GM19372 (cell line): Measurements from ENCODE around the gene WDR19.
"Not testable (repeated sequence)": the region's sequence is repeated elsewhere in the genome, so short reads cannot be mapped to it uniquely, and the experiment has no call there.

Experiments
- ATAC-seq: cut with Tn5 transposase; IDR thresholded peaks from one replicate; pipeline ENCODE4 v1.9.1; 2021; ENCODE audit warnings: mild to moderate bottlenecking, low read depth, moderate library complexity; ENCODE audit not compliant: unreplicated experiment

WDR19 gene

DNA sequence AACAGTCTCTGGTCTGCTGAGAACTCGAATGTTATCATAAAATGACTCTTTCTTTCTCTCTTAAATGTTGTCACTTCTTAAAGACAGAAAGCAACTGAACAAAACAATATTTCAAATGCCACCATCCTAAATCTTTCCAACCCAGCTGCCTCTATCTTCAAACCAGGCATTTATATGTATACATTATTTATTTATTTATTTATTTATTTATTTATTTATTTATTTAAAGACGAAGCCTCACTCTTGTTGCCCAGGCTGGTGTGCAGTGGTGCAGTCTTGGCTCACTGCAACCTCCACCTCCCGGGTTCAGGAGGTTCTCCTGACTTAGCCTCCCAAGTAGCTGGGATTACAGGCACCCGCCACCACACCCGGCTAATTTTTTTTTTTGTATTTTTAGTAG lies 110.1 kb downstream of the WDR19 start:
- not testable (repeated sequence) for ATAC-seq

- ATAC-seq: no peak
Observed at GRCh38 chr4:39295784-39296183, 113.5 kb downstream of the WDR19 start.

DNA sequence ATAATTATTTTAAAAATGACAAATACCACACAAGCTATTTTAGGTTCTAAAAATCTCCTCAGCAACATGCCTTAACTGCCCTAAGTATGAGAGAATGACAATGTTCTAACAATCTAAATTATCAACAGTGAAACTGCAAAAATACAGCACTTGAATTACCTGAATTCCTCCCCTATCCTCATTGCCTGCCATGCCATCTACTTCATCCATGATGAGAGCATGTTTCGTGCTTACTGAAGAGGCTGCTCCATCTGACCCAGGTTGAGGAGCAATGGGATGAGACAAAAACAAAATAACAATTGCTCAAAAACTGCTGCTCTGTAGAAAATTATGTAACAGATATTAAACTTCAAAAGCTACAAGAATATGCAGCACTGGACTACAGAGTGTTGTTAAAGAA lies 120.6 kb downstream of the WDR19 start:
- no peak for ATAC-seq

DNA sequence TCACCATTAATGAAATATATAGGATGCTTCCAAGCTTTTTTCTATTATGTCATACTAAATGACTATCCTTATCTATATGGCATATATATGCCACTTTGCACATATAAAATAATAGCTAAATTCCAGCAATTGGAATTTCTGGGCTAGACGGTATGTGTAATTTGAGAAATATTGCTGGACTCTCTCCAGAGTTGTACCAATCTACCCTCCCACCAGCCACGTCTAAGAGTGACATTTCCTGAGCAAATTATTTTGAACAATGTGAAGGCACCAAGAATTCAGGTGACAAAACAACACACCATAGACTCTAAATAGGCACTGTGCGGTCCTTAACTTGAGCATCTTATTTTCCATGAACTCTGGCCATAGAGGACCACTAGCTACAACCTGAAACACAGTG lies 121.5 kb downstream of the WDR19 start:
- no peak for ATAC-seq

DNA sequence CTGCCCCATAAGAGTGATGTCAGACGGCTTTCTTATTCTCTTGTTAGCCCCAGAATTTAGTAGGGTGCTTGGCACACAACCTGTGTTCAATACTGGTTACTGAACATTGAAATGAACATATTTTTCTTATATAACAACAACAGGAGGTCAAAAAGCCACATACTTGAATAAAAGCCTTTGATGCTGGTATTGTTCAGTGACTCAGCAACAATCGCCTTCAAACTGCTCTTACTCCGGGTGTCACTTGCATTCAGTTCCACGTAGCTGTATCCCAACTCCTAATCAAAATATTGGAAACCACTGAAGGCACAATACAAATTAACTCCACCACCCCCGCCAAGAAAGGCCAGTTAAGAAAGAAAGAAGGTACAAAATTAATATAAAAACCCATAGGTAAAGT lies 122.3 kb downstream of the WDR19 start:
- ATAC-seq: no peak

DNA sequence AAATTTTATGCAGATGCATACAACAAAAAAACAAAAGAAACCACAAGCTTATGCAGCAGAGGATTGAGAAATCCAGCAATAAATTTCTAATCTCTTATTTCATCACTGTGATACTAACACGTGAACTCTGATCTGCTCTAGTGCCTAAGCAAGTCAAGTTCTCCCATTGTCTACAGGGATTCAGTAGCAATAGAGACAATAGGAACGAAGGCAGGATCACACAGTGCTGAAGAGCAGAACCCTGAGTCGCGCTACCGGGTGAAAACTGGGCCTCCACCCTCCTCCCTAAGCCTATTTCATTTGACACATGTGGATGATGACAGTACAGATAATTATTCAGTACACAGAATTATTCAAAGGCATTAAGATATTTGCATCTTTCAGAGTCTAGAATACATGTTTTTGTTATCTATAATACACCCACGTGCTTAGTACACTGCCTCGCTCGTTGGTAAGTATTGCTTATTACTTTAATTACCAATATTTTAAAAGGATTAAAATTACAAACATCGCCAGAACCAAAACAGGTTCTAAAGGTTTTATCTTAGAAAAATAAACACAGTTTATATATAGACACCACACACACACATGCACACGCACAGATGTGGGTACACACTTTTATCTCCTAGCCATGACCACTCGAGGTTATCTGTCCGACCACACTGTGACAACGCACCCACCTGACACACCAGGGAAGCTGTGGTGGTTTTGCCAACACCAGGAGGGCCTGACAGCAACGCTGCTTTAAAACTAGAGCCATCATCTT lies 123.8 kb downstream of the WDR19 start:
- no peak for ATAC-seq

DNA sequence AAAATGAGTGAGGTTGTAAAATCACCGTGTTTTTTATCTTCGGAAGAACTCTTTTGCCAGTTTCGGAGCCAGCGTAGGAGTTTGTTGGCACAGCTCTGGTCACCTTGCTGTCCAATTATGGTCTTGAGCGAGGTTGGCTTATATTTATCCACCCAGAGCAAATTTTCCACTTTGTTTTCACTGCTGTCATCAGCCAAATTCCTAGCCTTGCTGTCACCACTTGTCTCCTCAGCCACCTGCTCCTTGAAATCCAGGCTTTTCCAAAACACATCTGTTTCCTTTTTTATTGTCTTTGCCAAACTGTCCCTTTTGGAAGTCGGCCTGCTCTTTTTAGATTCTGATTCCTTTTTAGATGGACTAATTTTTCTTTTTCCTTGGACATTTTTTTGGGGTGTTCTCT lies 126.3 kb downstream of the WDR19 start:
- no peak for ATAC-seq

- no peak for ATAC-seq
Observed at GRCh38 chr4:39312816-39313215, 130.5 kb downstream of the WDR19 start.

- ATAC-seq: no peak
Observed at GRCh38 chr4:39319676-39320075, 137.3 kb downstream of the WDR19 start.

GRCh38 chr4:39320381-39321115 lies 138.2 kb downstream of the WDR19 start:
- ATAC-seq: no peak

DNA sequence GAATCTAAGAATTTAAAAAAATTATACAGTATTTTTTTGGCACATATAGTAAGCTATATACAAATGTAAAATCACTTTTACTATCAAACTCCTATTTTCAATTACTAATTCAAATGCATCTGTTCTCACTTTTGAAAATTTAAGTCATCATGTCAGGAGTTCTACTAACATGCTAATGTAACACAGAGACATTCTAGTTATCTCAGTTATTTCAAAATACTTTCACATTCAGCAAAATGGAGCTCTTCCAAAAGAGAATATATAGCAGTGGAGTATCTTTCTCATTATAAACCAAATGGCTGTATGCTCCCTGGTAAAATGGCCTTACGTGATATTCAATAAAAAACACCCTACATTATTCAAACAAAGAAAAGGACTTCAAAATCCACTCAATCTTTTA lies 141.5 kb downstream of the WDR19 start:
- no peak for ATAC-seq

- no peak for ATAC-seq
Observed at GRCh38 chr4:39324446-39324845, 142.1 kb downstream of the WDR19 start.

- no peak for ATAC-seq
Observed at GRCh38 chr4:39324897-39325613, 142.7 kb downstream of the WDR19 start.

- no peak for ATAC-seq
Observed at GRCh38 chr4:39326468-39326977, 144.2 kb downstream of the WDR19 start.

- no peak for ATAC-seq
Observed at GRCh38 chr4:39330353-39330752, 148.0 kb downstream of the WDR19 start.

- no peak for ATAC-seq
Observed at GRCh38 chr4:39331191-39331590, 148.9 kb downstream of the WDR19 start.
